ENCODE results near the gene SLC4A3. TPM values are rescaled to one million over a fixed set of nuclear protein-coding genes. Genes with fewer than 3 reads are reported as not detected.

The SLC4A3 gene
- polyA plus RNA-seq, 1 donor (not counting 4 experiments of a cell fraction or from before 2014, with no cell fraction given) = 6.2 TPM

DNA sequence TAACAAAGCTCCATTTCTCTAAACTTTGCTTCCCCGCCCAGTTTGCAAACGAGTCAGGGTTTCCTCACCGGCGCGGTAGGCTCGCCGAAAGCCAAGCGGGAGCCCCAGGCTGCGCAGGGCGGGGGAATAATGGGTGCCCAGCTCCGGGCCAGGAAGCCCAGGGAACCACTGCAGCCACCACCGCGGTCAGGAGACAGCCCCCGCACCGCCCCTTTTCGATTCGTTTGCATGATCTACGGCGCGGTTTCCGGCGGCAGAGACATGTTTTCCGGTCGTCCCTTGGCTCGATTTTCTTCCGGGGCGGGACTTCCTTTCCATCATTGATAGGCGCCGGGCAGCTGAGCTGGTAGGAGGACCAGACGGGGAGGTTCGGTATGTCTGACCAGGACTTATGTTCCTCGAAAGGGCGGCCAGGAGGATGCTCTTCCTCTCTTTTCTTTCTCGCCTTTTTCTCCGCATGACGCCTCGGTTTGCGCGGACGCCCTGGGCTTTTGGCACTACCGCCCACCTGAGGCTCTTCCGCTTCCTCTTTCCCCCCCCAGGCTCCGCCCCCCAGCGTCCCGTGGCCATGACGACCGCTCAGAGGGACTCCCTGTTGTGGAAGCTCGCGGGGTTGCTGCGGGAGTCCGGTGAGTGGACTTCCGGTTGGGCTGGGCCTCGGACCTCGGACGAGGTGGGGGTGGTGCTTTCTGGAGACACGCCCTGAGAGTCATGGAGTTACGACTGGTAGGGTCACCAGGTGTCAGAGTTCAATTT lies 29.7 kb upstream of the SLC4A3 start, which contains the start of gene STK11IP:
TSS of gene STK11IP (plus strand) at position 306 of the 756 bp plus-strand sequence. CDS start at position 569, 263 bp downstream.
- Histone ChIP-seq H3K4me2 (ENCODE audit: control insufficient read depth, extremely low read depth, insufficient read depth, low read depth, low read length) (peak within 1 kb of the TSS; percentile 100), H3K79me2 (ENCODE audit: control insufficient read depth, insufficient read depth, low read length) (peaks cover 3% of the 10 kb centered on the region), H3K9me3 (ENCODE audit: control insufficient read depth, low read depth, low read length) (no peaks in the 10 kb centered on the region), H3K36me3 (ENCODE audit: control insufficient read depth in 2 of 2, extremely low read depth in 1 of 2, insufficient read depth in 2 of 2, low read length in 2 of 2) (peaks cover 7 to 9% of the 10 kb centered on the region in 2 experiments), H3K27me3 (ENCODE audit: control insufficient read depth, extremely low read depth, insufficient read depth, low read length) (no peaks in the 10 kb centered on the region), H3K9me1 (ENCODE audit: control insufficient read depth, extremely low read depth, insufficient read depth, low read length) (no peaks in the 10 kb centered on the region), H3K4me3 (ENCODE audit: control insufficient read depth in 2 of 3, extremely low read depth in 1 of 3, insufficient read depth in 2 of 3, low read depth in 1 of 3, low read length in 3 of 3) (peak within 1 kb of the TSS; percentile 68 to 99 (median 91)), H3K27ac (ENCODE audit: control insufficient read depth, insufficient read depth, low read length) (peak within 1 kb of the TSS; percentile 93), H3K4me1 (ENCODE audit: control insufficient read depth, extremely low read depth, insufficient read depth, low read length) (peaks cover 8% of the 10 kb centered on the region), H2AFZ (ENCODE audit: control insufficient read depth, low read length) (peak within 1 kb of the TSS; percentile 99), H4K20me1 (ENCODE audit: control insufficient read depth, extremely low read depth, insufficient read depth, low read length) (no peaks in the 10 kb centered on the region), H3K9ac (ENCODE audit: control insufficient read depth, extremely low read depth, insufficient read depth, low read length) (peak within 1 kb of the TSS; percentile 90)
- TF ChIP-seq, protein P1, sequence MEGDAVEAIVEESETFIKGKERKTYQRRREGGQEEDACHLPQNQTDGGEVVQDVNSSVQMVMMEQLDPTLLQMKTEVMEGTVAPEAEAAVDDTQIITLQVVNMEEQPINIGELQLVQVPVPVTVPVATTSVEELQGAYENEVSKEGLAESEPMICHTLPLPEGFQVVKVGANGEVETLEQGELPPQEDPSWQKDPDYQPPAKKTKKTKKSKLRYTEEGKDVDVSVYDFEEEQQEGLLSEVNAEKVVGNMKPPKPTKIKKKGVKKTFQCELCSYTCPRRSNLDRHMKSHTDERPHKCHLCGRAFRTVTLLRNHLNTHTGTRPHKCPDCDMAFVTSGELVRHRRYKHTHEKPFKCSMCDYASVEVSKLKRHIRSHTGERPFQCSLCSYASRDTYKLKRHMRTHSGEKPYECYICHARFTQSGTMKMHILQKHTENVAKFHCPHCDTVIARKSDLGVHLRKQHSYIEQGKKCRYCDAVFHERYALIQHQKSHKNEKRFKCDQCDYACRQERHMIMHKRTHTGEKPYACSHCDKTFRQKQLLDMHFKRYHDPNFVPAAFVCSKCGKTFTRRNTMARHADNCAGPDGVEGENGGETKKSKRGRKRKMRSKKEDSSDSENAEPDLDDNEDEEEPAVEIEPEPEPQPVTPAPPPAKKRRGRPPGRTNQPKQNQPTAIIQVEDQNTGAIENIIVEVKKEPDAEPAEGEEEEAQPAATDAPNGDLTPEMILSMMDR (optimal IDR thresholded peaks at IDR 0.05 in 1 of 3, IDR thresholded peaks at IDR 0.05 in 1 of 3, conservative IDR thresholded peaks at IDR 0.05 in 1 of 3; ENCODE audit: extremely low read depth in 1 of 3, insufficient read depth in 2 of 3, low read length in 3 of 3) = no peak
- TF ChIP-seq EZH2 (IDR thresholded peaks at IDR 0.05; ENCODE audit: low read length) = no peak
- peak; percentile 90 for FAIRE-seq
- peak; percentile 78 for DNase-seq (ENCODE audit: low read depth, low spot score)
- dilution Hi-C loops (cut with MboI; ENCODE audit: extremely low pct_ligation_motif_present, low sequenced_read_pairs) = no loop called here

DNA sequence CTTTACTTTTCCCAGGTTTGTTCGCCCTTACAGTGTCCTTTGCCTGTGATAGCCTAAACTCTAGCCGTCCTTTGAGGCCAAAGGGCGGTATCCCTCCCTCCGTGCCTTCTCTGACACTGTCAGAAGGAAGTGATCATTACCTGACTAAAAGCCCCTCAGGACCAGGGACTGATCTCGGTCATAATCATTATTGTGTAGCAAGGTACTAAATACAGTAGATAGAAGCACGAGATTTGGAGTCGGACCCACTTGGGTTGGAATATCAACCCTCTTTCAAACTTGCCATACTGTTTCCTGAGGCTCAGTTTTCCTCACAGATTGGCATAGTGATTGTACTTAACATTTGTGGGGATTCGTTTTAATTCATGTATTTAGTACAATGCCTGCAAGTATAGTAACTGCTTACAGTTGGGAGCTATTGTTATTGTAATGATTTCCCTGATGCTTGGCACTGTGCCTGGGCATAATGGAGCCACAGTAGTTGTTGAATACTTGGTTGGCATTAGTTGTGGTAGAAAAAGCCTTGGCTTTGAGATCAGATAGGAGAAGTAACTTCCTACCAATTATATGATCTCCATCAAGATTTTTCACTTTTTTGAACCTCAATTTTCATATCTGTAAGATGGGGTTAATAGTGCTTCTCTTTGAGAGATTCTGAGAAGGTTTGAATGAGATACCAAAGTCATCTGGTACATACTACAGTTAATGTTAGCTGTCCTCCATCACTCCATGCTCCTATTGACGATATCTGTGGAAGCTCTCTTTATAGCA lies 28.9 kb upstream of the SLC4A3 start:
- Histone ChIP-seq H3K4me2 (ENCODE audit: control insufficient read depth, extremely low read depth, insufficient read depth, low read depth, low read length) (peak overlapping the region; percentile 100), H3K79me2 (ENCODE audit: control insufficient read depth, insufficient read depth, low read length) (peaks cover 3% of the 10 kb centered on the region), H3K9me1 (ENCODE audit: control insufficient read depth, extremely low read depth, insufficient read depth, low read length) (no peaks in the 10 kb centered on the region), H3K27ac (ENCODE audit: control insufficient read depth, insufficient read depth, low read length) (peak overlapping the region; percentile 93), H4K20me1 (ENCODE audit: control insufficient read depth, extremely low read depth, insufficient read depth, low read length) (no peaks in the 10 kb centered on the region), H2AFZ (ENCODE audit: control insufficient read depth, low read length) (peak overlapping the region; percentile 99), H3K4me3 (ENCODE audit: control insufficient read depth in 2 of 3, extremely low read depth in 1 of 3, insufficient read depth in 2 of 3, low read depth in 1 of 3, low read length in 3 of 3) (peak overlapping the region; percentile 68 to 99 (median 91)), H3K4me1 (ENCODE audit: control insufficient read depth, extremely low read depth, insufficient read depth, low read length) (peaks cover 8% of the 10 kb centered on the region), H3K9ac (ENCODE audit: control insufficient read depth, extremely low read depth, insufficient read depth, low read length) (peak overlapping the region; percentile 90), H3K27me3 (ENCODE audit: control insufficient read depth, extremely low read depth, insufficient read depth, low read length) (no peaks in the 10 kb centered on the region), H3K9me3 (ENCODE audit: control insufficient read depth, low read depth, low read length) (no peaks in the 10 kb centered on the region), H3K36me3 (ENCODE audit: control insufficient read depth in 2 of 2, extremely low read depth in 1 of 2, insufficient read depth in 2 of 2, low read length in 2 of 2) (peaks cover 7 to 9% of the 10 kb centered on the region in 2 experiments)
- FAIRE-seq (no peak), DNase-seq (ENCODE audit: low read depth, low spot score) (no peak)
- dilution Hi-C loops (cut with MboI; ENCODE audit: extremely low pct_ligation_motif_present, low sequenced_read_pairs) = no loop called here
- TF ChIP-seq, protein P1 (optimal IDR thresholded peaks at IDR 0.05 in 1 of 3, IDR thresholded peaks at IDR 0.05 in 1 of 3, conservative IDR thresholded peaks at IDR 0.05 in 1 of 3; ENCODE audit: extremely low read depth in 1 of 3, insufficient read depth in 2 of 3, low read length in 3 of 3) = no peak
- TF ChIP-seq EZH2 (IDR thresholded peaks at IDR 0.05; ENCODE audit: low read length) = no peak
